Activated CD4-positive, alpha-beta T cell treated with anti-CD3 and anti-CD28 coated beads, Interleukin-2, amount 50 U/mL, for 4 hours (primary cell): ENCODE data around the gene IRF1.
"Not testable (repeated sequence)": the region's sequence is repeated elsewhere in the genome, so short reads cannot be mapped to it uniquely, and the experiment has no call there.

ENCODE experiments used
- DNase-seq, 2 experiments: peaks; one replicate each; pipeline ENCODE4 v3.0.0-alpha.2; 2020

IRF1 gene, protein sequence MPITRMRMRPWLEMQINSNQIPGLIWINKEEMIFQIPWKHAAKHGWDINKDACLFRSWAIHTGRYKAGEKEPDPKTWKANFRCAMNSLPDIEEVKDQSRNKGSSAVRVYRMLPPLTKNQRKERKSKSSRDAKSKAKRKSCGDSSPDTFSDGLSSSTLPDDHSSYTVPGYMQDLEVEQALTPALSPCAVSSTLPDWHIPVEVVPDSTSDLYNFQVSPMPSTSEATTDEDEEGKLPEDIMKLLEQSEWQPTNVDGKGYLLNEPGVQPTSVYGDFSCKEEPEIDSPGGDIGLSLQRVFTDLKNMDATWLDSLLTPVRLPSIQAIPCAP

DNA sequence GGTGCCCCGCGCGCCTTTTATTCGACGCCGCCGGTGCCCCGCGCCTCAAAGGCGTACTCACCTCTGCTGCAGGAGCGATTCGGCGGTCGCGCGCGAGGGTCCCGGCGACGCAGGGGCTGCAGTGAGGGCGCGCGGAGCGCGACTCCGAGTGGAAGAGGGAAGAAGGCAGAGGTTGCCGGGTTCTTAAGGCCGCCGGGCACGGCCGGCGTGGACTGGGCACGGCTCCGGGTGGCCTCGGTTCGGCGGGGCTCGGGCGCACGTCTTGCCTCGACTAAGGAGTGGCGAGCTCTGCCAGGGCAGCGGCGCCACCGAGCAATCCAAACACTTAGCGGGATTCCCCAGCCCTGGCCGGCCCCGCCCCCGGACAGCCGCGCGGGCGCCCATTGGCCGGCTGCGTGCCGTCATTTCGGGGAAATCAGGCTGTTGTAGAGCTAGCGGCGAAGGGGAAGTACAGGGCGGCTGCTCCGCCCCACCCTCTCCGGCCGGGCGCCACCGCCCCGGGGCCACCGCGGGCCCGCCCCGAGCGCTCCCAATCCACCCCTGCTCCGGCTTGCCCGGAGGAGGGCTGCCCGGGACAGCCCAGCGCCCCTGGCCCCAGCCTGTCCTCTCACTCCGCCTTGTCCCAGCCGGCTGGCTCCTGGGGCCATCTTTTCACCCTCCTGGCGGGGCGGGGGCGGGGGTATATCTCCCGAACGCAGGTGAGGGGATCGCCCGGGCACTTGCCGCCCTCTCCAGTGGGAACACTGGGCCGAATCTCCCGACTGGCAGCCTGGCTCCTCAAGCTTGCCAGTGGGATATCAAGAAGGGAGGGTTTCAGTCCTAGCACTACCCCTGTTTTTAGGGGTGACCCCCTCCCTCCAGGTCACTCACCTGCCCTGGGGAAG, at the start of gene IRF1:
IRF1 (minus strand) TSS at position 290 of the 884 bp plus-strand sequence. CDS start 1,295 bp downstream, outside the sequence.
- DNase-seq, result peak; percentile 99

DNA sequence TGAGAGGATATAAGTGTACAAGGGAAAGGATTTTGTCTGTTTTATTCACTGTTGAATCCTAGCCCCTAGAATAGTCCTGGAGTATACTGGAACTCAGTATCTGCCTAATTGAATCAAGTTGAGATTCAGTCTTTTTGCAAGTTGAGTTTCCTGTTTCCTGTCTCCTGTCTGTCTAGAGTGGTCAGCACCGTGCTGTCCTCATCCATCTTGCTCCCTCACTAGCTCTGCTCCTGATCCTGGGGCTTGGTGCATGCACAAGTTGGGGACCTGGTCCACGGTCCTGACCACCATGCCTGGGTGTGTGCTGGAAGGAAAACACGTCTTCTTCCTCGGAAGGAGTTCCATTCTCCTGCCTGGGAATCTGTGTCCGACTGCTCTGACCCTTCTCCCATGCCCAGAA, 49.6 kb upstream of the IRF1 start:
- DNase-seq, result no peak

DNA sequence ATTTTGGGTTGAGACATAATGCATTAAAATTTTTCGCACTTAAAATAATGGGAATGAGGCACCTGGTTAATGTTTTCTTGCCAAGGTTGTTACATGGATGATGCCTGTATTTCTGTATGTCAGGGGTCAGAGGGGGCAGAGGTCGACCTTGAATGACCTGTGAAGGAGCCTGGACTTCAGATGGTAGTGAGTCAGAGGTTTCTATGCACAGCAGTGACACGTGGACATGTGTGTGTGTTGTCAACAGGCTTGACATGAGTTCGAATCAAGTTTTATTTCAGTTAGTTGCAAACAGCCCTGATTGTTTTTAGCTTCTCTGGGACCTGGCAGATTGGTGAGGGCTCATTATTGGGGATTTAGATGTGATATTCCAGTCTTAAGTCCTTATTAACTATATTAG, 49.1 kb upstream of the IRF1 start:
- no peak for DNase-seq

DNA sequence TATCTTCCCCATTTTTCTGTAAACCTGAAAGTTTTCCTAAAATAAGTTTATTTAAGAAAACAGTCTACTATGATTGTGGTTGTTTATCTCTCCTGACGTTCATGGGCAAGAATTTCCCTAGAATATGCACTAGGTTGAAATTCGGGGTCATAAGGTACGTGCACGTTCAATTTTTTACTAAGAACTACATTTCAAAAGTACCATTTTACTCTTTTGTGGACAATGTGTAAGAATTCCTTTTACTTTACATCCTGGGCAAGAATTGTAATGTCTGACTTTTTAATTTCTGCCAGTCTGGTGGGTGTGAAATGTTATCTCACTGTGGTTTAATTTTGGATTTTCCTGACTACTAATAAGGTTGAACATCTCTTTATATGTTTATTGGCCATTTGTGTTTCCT, 40.4 kb upstream of the IRF1 start:
- DNase-seq, result no peak

DNA sequence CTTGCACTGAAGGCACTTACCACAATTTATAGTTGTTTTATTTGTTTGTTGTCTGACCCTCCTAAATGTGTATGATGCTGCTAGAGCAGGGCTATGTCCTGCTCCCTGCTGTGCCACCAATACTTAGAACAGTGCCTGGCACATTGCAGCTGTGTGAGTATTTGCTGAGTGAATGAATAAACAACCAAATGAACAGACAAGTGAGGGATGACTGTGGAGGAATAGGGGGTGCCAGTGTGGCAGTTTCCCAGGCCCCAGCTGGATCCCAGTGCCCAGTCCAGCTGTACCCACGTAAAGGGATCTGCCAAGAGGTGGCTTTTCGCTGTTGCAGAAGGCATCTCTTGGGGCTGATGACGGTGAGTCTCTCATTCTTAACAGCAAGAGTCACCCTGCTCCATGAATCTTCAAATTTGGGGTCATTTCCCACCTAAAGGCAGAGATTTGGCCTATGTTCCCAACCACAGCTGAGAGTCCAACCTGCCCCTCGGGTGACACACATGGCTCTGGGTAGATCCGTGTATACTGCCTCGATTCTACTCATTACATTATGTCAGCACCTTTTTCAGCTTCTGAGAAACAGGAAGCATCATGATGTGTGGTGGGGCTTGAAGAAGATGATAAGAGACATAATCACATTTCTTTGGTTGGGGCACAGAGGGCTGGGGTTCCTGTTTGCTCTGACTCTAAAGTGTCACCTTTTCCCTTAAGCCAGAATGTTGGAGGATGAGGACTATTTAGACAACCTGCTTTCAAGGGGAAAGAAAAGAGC, 38.5 kb upstream of the IRF1 start:
- no peak for DNase-seq

DNA sequence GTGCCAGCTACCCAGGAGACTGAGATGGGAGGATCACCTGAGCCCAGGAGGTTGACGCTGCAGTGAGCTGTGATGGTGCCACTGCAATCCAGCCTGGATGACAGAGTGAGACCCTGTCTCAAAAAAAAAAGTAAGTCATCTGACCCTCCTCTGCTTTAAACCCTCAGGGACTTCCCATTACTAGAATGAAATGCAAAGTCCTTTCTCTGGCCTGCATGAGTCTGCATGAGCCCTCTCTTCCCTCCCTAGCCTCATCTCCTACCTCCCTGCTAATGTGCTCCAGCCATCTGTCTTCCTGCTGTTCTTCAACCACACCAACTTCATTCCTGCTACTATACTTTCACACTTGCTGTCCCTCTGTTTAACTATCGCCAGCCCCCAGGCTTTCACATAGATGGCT, 37.4 kb upstream of the IRF1 start:
- no peak for DNase-seq

DNA sequence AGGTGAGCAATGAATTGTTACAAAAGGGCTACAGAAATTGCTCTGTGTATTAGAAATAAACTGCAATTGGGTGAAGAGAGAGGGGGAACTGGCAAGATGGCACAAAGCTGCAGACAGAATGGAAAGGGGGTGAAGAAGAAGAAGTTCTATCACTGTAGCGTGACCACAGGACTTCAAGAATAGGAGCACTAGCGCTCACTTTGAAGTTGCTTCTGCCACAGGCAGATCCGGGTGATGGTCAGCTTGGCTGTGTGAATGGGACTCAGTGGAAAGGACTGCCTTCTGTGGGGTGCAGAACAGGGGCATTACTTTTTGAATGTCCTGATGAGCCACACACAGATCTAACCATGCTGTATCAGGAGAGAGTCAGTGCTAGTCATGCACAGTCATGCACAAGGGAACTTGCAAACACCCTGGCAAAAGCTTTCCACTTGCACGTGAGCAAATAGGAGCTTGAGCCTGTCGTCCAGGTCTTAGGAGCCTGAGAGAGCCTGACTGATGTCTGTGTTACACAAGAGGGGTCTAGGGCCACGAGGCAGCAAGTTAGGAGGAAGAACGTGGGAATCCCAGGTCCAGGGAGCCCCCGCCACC, 36.5 kb upstream of the IRF1 start:
- no peak for DNase-seq

DNA sequence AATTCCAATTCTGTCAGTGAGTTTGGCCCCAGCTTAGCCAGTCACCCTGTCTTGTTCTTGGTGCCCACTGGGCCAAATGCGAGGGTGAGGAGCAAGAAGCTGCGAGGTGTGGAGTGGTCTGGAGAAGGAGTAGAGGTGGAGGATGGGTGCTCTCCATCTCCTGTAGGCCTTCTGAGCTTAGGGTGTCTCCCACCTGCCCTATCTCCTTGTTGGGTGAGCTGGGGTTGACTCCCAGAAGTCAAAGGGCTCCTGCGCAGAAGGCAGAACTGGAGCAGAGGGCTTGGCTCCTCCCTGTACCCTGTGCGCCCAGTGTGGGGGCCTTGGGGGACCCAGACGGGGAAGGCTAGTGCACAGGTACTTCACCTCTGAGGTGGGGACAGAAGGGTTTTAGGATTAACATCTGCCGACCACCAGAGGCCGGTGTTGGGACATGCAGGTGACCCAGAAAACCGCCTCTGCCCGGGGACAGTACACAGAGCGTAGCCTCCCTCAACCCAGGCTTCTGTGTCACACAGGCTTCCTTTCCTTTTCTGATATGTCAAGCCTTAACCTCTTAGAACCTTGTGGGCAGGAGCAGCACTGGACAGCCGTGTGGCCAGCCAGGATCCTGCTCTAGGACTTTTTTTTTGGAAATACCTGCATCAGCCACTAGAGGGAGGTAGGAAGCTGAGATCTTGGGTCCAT, 35.9 kb upstream of the IRF1 start:
- peak in 1 of 2 experiments; percentile 4 for DNase-seq

DNA sequence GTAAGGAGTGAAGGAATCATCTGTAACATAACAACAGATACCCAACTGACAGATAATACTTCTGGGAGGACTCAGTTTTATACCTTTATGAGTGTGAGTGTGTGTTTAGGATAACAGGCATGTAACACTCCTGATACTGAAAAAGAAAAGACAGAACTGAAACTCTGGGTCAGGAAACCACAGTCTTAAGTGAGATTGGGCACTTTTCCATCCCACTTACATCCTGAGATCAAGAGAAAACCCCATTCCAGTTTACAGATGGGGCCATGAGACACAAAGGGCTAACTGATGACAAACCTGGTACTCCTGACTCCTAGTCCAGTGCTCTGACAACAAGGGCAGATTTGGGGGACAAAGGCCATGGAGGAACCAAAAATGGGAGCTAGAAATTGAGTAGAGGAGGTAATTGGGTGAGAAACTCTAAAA, 34.7 kb upstream of the IRF1 start:
- no peak for DNase-seq

DNA sequence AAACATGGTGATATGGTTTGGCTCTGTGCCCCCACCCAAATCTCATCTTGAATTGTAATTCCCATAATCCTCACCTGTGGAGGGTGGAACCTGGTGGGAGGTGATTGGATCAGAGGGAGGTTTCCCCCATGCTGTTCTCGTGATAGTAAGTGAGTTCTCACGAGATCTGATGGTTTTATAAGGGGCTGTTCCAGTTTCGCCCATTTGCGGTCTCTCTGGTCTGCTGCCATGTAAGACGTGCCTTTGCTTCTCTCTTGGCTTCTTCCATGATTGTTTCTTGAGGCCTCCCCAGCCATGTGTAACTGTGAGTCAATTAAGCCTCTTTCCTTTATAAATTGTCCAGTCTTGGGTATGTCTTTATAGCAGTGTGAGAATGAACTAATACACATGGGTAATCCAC, 34.3 kb upstream of the IRF1 start:
- not testable (repeated sequence) for DNase-seq

DNA sequence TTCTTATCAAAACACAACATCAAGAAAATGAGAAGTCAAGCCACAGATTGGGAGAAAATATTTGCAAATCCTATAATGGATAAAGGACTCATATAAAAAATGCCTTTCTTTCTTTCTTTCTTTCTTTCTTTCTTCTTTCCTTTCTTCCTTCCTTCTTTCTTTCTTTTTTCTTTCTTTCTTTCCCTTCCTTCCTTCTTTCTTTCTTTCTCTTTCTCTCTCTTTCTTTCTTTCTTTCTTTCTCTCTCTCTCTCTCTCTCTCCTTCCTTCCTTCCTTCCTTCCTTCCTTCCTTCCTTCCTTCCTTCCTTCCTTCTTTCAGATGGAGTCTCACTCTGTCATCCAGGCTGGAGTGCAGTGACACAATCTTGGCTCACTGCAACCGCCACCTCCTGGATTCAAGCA, 31.5 kb upstream of the IRF1 start:
- DNase-seq, result not testable (repeated sequence)

DNA sequence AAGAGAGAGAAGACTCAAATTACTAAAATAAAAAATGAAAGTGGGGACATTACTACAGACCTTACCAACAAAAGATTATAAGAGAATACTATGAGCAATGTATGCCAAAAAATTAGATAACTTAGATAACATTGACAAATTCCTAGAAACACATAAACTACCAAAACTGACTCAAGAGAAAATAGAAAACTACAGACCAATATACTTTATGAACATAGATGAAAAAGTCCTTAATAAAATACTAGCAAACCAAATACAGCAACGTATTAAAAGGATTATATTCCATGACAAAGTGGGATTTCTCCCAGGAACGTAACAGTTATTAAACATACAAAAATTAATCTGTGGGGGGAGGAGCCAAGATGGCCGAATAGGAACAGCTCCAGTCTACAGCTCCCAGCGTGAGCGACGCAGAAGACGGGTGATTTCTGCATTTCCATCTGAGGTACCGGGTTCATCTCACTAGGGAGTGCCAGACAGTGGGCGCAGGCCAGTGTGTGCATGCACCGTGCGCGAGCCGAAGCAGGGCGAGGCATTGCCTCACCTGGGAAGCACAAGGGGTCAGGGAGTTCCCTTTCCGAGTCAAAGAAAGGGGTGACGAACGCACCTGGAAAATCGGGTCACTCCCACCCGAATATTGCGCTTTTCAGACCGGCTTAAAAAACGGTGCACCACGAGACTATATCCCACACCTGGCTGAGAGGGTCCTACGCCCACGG, 23.2 kb upstream of the IRF1 start:
- DNase-seq, result not testable (repeated sequence)

DNA sequence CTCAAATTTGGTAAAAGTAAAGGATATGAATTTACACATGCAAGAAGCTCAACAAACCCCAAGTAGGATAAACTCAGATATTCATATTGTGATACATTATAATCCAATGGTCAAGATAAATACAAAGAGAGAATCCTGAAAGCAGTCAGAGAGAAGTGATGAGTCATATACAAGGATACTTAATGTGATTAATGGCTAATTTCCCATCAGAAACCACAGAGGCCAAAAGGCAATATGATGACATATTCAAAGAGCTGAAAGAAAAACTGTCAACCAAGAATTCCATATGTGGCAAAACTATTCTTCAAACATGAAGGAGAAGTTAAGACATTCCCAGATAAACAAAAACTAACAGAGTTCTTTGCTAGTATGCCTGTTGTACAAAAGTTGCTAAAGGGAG, 19.5 kb upstream of the IRF1 start:
- no peak for DNase-seq

DNA sequence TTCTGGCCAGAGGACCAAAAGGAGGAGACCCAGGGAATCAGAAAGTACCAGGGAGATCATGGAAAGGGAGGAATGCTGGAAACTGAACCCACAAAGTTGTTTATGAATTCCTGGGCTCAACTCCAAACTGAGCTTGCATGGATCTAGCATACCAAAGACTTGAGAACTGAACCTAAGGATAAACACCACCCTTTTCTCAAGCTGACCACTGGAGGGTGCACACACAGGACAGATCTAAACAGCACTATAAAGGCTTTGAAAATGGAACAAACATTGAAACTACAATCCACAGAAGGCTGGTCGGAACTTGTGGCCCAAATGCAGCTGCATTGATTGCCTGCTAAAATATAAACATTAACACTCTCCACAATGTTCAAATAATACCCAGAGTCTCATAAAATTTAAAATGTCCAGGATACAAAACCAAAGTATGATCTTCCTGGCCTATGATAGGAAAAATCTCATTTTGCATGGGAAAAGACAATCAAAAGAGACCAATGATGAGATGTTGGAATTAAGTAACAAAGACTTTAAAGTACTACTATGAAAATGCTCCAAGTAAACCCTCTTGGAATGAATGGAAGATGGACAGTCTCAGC, 15.6 kb upstream of the IRF1 start:
- DNase-seq, result no peak

DNA sequence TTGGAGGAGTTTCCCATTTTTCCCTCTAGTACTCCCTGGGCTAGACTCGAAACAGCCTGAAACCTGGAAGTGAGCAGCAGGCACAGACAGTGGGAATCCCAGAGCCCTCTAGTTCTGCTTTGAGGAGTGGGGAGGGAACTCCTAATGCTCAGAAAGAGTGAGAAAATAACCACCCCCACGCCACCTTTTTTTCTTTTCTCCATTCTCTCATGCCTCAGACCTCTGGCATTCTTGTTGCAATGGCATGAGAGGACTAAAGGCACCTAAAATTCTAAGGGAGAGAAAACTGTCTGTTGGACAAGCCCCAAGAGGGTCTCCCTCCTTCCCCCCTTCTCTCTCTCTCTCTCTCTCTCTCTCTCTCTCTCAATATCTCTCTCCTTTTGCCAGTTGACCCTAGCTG, 15.1 kb upstream of the IRF1 start:
- no peak for DNase-seq

DNA sequence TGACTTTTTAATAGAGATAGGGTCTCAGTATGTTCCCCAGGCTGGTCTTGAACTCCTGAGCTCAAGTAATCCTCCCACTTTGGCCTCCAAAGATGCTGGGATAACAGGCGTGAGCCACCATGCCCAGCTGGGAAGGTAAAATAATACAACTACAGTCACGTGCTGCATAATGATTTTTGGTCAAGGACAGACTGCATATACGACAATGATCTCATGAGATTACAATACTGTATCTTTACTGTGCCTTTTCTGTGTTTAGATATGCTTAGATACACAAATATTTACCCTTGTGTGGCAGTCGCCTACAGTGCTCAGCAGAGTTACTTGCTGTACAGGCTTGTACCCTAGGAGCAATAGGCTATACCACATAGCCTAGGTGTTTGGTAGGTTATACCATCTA, 14.2 kb upstream of the IRF1 start:
- no peak for DNase-seq

DNA sequence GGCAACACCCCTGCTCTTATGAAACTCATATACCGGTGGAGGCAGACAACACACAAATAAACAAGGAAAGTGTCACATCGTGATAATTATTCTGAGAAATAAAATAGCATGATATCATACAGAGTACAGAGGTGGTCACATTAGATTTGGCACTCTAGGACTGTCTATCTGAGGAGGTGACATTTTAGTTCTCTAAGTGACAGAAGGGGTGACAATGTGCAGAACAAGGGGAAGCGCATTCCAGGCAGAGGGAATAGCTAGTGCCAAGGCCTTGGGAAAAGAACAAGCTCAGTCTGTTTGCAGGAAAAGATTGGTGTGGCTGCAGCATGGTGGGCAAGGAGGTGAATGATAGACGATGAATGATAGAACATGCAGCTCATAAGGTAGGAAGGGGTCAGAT, 12.7 kb upstream of the IRF1 start:
- DNase-seq, result no peak

DNA sequence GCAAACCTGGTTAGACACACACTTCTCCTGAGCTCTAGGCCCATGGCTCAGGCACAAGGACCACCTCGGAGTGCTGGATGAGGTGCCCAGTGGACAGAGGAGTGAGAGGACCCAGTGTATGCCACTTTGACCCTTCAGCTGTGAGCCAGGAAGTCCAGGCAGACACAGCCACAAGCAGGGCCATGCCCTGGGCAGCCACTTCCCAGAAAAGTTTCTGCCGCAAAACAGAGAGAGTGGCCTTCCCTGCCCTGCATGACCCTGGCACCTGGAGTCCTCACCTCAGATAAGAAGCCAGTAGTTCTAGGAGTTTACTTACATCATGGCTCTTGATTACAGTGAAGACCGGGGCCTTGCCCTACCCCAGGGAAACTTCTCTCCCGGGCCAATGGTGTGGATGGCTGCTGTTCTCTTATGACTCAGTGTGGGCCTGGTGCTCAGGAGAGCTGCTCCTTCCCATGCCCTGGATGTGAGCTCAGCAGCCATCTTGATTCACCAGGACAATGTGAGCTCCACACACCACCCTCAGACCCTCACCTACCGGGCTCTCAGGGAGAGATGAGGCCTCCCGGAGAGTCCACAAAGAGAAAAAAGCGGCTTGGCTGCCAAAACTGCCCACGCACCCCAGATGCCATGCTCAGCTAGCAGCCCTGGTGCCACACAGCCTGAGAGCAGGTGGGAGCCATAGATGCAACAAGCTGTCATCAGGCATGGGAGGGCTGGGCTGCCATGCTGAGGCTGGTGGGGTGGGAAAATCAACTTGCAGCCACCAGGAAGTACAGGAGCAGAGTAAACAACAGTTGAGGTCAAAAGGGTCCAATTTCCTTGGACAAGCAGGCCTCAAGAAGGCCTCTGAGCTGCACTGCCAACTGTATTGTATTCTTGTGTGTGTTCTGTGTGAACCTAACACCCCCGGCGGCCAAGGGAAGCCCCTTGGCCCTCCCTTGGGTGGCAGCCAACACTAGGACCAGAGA, 11.7 kb upstream of the IRF1 start:
- DNase-seq, result no peak

DNA sequence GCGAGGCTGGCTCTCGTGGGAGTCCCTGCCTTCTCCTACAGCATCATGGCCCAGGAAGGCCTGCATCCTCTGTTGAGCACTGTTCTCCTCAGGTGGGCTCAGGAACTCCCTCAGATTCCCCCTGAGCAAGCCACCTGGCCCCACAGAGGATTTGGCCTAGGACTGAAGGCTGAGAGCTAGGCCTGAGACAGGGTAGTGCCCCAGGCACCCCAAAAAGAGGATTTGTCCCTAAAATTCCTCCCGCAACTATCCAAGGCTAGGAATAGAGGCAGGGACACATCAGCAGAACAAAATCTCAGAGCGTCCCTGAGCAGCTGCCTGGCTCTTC, 11.0 kb upstream of the IRF1 start:
- no peak for DNase-seq
